ENCODE measurements around the gene DDX54.

DDX54 gene

GRCh38 chr12:113222730-113223531, 37.7 kb upstream of the DDX54 start:
- H3K4me2 ChIP-seq (ENCODE audit: low read depth, low read length, poor library complexity, severe bottlenecking) = peak overlapping the region; percentile 98
- no peaks in the 10 kb centered on the region for H4K20me1 ChIP-seq (ENCODE audit: insufficient read depth, low read length, poor library complexity, severe bottlenecking)
- H3K36me3 ChIP-seq (ENCODE audit: insufficient read depth, low read length) = no peaks in the 10 kb centered on the region
- no peaks in the 10 kb centered on the region for H3F3A ChIP-seq (ENCODE audit: low read depth)
- no peak for TF ChIP-seq CTCF (conservative IDR thresholded peaks at IDR 0.05; ENCODE audit: low read length)
- no peak for TF ChIP-seq EZH2phosphoT487 (IDR thresholded peaks at IDR 0.05; ENCODE audit: borderline replicate concordance)
- H3K9me2 ChIP-seq (replicated peaks; ENCODE audit: low read depth, low read length) = no peaks in the 10 kb centered on the region
- H3K9ac ChIP-seq (ENCODE audit: low read depth, low read length, poor library complexity, severe bottlenecking) = no peak overlapping the region
- H3K4me3 ChIP-seq (ENCODE audit: low read length, poor library complexity, severe bottlenecking) = peak overlapping the region; percentile 81
- H3K4me1 ChIP-seq (ENCODE audit: insufficient read depth, low read length, poor library complexity, severe bottlenecking) = peaks cover 17% of the 10 kb centered on the region
- H3K79me2 ChIP-seq (ENCODE audit: insufficient read depth, low read length) = no peaks in the 10 kb centered on the region
- no peak overlapping the region for H2AFZ ChIP-seq (ENCODE audit: low read length)
- H3K9me3 ChIP-seq (ENCODE audit: insufficient read depth, low read depth, low read length) = no peaks in the 10 kb centered on the region
- H3K27me3 ChIP-seq (ENCODE audit: insufficient read depth, low read length, poor library complexity, severe bottlenecking) = no peaks in the 10 kb centered on the region

- Histone ChIP-seq H3K4me3 (ENCODE audit: low read length, poor library complexity, severe bottlenecking) (peak overlapping the region; percentile 81), H3K79me2 (ENCODE audit: insufficient read depth, low read length) (no peaks in the 10 kb centered on the region), H3K36me3 (ENCODE audit: insufficient read depth, low read length) (no peaks in the 10 kb centered on the region), H3K9ac (ENCODE audit: low read depth, low read length, poor library complexity, severe bottlenecking) (peak overlapping the region; percentile 77), H3K9me3 (ENCODE audit: insufficient read depth, low read depth, low read length) (no peaks in the 10 kb centered on the region), H2AFZ (ENCODE audit: low read length) (peak overlapping the region; percentile 59), H4K20me1 (ENCODE audit: insufficient read depth, low read length, poor library complexity, severe bottlenecking) (no peaks in the 10 kb centered on the region), H3K4me1 (ENCODE audit: insufficient read depth, low read length, poor library complexity, severe bottlenecking) (peaks cover 17% of the 10 kb centered on the region), H3K27me3 (ENCODE audit: insufficient read depth, low read length, poor library complexity, severe bottlenecking) (no peaks in the 10 kb centered on the region), H3K9me2 (replicated peaks; ENCODE audit: low read depth, low read length) (no peaks in the 10 kb centered on the region), H3F3A (ENCODE audit: low read depth) (no peaks in the 10 kb centered on the region), H3K4me2 (ENCODE audit: low read depth, low read length, poor library complexity, severe bottlenecking) (peak overlapping the region; percentile 98)
- TF ChIP-seq CTCF (conservative IDR thresholded peaks at IDR 0.05; ENCODE audit: low read length) = no peak
- TF ChIP-seq EZH2phosphoT487 (IDR thresholded peaks at IDR 0.05; ENCODE audit: borderline replicate concordance) = no peak
Measured at GRCh38 chr12:113221997-113222729, 36.9 kb upstream of the DDX54 start.

GRCh38 chr12:113221181-113221996, 36.1 kb upstream of the DDX54 start, which contains the start of gene TPCN1:
Gene TPCN1, plus strand, starts transcription at chr12:113221464. Its CDS starts 5,389 bp downstream, at chr12:113226853.
- Histone ChIP-seq H3K79me2 (ENCODE audit: insufficient read depth, low read length) (no peaks in the 10 kb centered on the region), H3K9ac (ENCODE audit: low read depth, low read length, poor library complexity, severe bottlenecking) (peak within 1 kb of the TSS; percentile 77), H3F3A (ENCODE audit: low read depth) (no peaks in the 10 kb centered on the region), H3K36me3 (ENCODE audit: insufficient read depth, low read length) (no peaks in the 10 kb centered on the region), H3K9me2 (replicated peaks; ENCODE audit: low read depth, low read length) (no peaks in the 10 kb centered on the region), H3K4me1 (ENCODE audit: insufficient read depth, low read length, poor library complexity, severe bottlenecking) (peaks cover 17% of the 10 kb centered on the region), H3K9me3 (ENCODE audit: insufficient read depth, low read depth, low read length) (no peaks in the 10 kb centered on the region), H2AFZ (ENCODE audit: low read length) (peak within 1 kb of the TSS; percentile 59), H3K27me3 (ENCODE audit: insufficient read depth, low read length, poor library complexity, severe bottlenecking) (no peaks in the 10 kb centered on the region), H4K20me1 (ENCODE audit: insufficient read depth, low read length, poor library complexity, severe bottlenecking) (no peaks in the 10 kb centered on the region), H3K4me2 (ENCODE audit: low read depth, low read length, poor library complexity, severe bottlenecking) (peak within 1 kb of the TSS; percentile 98), H3K4me3 (ENCODE audit: low read length, poor library complexity, severe bottlenecking) (peak within 1 kb of the TSS; percentile 81)
- TF ChIP-seq CTCF (conservative IDR thresholded peaks at IDR 0.05; ENCODE audit: low read length) = no peak
- no peak for TF ChIP-seq EZH2phosphoT487 (IDR thresholded peaks at IDR 0.05; ENCODE audit: borderline replicate concordance)
